HG03039 (cell line): ENCODE measurements around the gene GFRA3.
"Not testable (repeated sequence)": the region's sequence is repeated elsewhere in the genome, so short reads cannot be mapped to it uniquely, and the experiment has no call there.

Experiments used
- ATAC-seq: cut with Tn5 transposase; IDR thresholded peaks from one replicate; pipeline ENCODE4 v1.9.1; 2021; ENCODE audit warnings: mild to moderate bottlenecking, moderate library complexity; ENCODE audit not compliant: unreplicated experiment

GFRA3 gene

GRCh38 chr5:138274189-138274853 is at the start of gene GFRA3:
GFRA3 (minus strand) TSS chr5:138274621; CDS start chr5:138274424, 197 bp downstream.
- no peak for ATAC-seq

GRCh38 chr5:138318211-138318610 is 43.8 kb upstream of the GFRA3 start:
- ATAC-seq: not testable (repeated sequence)

- ATAC-seq: no peak
These were observed 41.9 kb upstream of the GFRA3 start for GRCh38 chr5:138316355-138316754.

GRCh38 chr5:138315751-138316278 is 41.4 kb upstream of the GFRA3 start:
- no peak for ATAC-seq

- no peak for ATAC-seq
These were observed 31.4 kb upstream of the GFRA3 start for GRCh38 chr5:138305797-138306196.

- ATAC-seq: no peak
These were observed 29.0 kb upstream of the GFRA3 start for GRCh38 chr5:138303372-138303771.

- no peak for ATAC-seq
These were observed 14.9 kb upstream of the GFRA3 start for GRCh38 chr5:138289296-138289695.

- ATAC-seq: no peak
These were observed 12.8 kb upstream of the GFRA3 start for GRCh38 chr5:138287246-138287645.

- ATAC-seq: no peak
These were observed 8.7 kb upstream of the GFRA3 start for GRCh38 chr5:138282920-138283742.

GRCh38 chr5:138280915-138281314 is 6.5 kb upstream of the GFRA3 start:
- no peak for ATAC-seq

GRCh38 chr5:138276402-138277054 is 2.1 kb upstream of the GFRA3 start:
- no peak for ATAC-seq

- no peak for ATAC-seq
These were observed 1.5 kb upstream of the GFRA3 start for GRCh38 chr5:138275895-138276294.

- ATAC-seq: no peak
These were observed 960 bp upstream of the GFRA3 start for GRCh38 chr5:138275379-138275782.

- no peak for ATAC-seq
These were observed 610 bp downstream of the GFRA3 start for GRCh38 chr5:138273834-138274188.

- no peak for ATAC-seq
These were observed 1.7 kb downstream of the GFRA3 start for GRCh38 chr5:138272681-138273080.

- ATAC-seq: no peak
These were observed 3.1 kb downstream of the GFRA3 start for GRCh38 chr5:138271281-138271680.

- ATAC-seq: no peak
These were observed 10.2 kb downstream of the GFRA3 start for GRCh38 chr5:138264183-138264582.

- no peak for ATAC-seq
These were observed 10.8 kb downstream of the GFRA3 start for GRCh38 chr5:138263581-138263980.

- ATAC-seq: no peak
These were observed 15.6 kb downstream of the GFRA3 start for GRCh38 chr5:138258704-138259292.

GRCh38 chr5:138257583-138257982 is 16.8 kb downstream of the GFRA3 start:
- ATAC-seq: no peak

- no peak for ATAC-seq
These were observed 21.5 kb downstream of the GFRA3 start for GRCh38 chr5:138252944-138253343.
